H1 (cell line): ENCODE measurements around the gene GTSE1.

ENCODE experiments used
- CTCF ChIP-seq, 3 experiments: IDR thresholded peaks; 1 replicate in 2 of 3; 2 replicates in 1 of 3; pipeline versions ENCODE4 v1.5.1 to v1.6.1; 2011; ENCODE audit warnings: low read length in 3 of 3, mild to moderate bottlenecking in 3 of 3, inconsistent platforms in 2 of 3, low read depth in 1 of 3, moderate library complexity in 1 of 3; ENCODE audit not compliant: insufficient read depth in 1 of 3; ENCODE audit errors: control extremely low read depth in 1 of 3
- POLR2AphosphoS5 ChIP-seq: IDR thresholded peaks from 2 replicates; pipeline ENCODE4 v1.6.1; 2011; ENCODE audit warnings: low read depth, low read length
- TEAD4 ChIP-seq: IDR thresholded peaks from 2 replicates; pipeline ENCODE4 v1.6.1; 2012; ENCODE audit warnings: low read depth, low read length, inconsistent platforms, mixed read lengths

DNA sequence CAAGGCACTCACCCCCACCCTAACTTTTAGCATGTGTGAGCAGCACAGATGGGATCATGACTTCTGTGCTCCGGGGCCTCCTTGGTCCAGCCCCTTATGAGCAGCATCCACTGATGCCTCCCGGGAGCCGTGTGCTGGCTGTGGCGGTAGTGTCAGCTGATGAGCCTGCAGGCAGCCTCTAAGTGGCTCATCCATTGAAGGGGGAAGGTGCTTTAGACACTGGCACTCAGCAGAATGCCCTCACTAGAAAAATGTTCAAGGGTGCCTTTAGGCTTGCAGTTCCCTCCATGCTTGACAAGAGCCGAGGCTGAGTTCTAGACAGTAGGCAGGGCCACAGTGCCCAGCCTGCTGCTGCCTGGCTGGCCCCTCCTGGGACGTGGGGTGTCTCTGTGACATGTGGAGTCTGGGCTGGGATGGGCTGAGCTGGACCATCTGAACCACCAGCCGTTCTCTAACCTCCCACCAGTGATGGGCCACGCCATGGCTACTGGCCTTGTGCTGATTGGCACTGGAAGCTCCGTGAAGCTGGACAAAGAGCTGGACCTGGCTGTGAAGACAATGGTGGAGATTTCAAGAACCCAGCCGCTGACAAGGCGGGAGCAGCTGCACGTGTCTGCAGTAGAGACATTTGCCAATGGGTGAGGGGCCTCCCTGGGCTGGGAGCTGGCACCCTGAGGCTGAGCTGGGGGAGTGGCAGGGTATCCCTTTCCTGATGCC lies 23.1 kb upstream of the GTSE1 start:
- no peak for TF ChIP-seq CTCF (IDR thresholded peaks at IDR 0.05; ENCODE audit: control extremely low read depth in 1 of 3, insufficient read depth in 1 of 3, low read depth in 1 of 3, low read length in 3 of 3)
- TF ChIP-seq TEAD4: no peak
- TF ChIP-seq POLR2AphosphoS5: no peak
